22Rv1 (cell line): ENCODE results near the gene PDSS1.

ENCODE experiments used
- H3K27ac ChIP-seq: fragments of 450-650 bp; 2 replicates; pipeline ENCODE4 v1.5.1; 2017
- ZFX ChIP-seq: fragments of 450-650 bp; IDR thresholded peaks from 2 replicates; pipeline ENCODE4 v1.6.1; 2017; ENCODE audit warnings: antibody characterized with exemption, borderline replicate concordance
- TF ChIP-seq, protein P1 (sequence below): fragments of 450-650 bp; IDR thresholded peaks from 2 replicates; pipeline ENCODE4 v1.5.1; 2017; ENCODE audit warnings: mild to moderate bottlenecking

PDSS1 gene

DNA sequence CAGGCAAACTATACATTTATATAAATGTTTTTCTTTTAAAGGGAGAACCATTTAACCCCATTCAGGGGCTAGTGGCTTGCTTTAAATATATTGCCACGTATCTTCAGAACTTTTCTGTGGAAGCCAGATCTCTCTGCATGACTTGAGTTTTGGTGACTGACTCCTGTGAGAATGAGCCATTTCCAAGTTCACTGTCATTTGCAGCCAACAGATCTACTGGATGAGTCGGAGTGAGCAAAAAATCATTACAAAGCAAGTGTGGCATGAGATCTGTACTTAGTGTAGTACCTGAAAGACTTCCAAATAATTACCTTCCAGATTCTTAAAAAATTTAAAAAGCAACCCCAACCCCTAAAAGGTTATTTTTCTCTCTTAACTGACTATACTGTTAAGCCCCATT, 45.6 kb downstream of the PDSS1 start:
- no peak for TF ChIP-seq ZFX
- TF ChIP-seq, protein P1, sequence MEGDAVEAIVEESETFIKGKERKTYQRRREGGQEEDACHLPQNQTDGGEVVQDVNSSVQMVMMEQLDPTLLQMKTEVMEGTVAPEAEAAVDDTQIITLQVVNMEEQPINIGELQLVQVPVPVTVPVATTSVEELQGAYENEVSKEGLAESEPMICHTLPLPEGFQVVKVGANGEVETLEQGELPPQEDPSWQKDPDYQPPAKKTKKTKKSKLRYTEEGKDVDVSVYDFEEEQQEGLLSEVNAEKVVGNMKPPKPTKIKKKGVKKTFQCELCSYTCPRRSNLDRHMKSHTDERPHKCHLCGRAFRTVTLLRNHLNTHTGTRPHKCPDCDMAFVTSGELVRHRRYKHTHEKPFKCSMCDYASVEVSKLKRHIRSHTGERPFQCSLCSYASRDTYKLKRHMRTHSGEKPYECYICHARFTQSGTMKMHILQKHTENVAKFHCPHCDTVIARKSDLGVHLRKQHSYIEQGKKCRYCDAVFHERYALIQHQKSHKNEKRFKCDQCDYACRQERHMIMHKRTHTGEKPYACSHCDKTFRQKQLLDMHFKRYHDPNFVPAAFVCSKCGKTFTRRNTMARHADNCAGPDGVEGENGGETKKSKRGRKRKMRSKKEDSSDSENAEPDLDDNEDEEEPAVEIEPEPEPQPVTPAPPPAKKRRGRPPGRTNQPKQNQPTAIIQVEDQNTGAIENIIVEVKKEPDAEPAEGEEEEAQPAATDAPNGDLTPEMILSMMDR, result no peak
- H3K27ac ChIP-seq, result no peak overlapping the region

DNA sequence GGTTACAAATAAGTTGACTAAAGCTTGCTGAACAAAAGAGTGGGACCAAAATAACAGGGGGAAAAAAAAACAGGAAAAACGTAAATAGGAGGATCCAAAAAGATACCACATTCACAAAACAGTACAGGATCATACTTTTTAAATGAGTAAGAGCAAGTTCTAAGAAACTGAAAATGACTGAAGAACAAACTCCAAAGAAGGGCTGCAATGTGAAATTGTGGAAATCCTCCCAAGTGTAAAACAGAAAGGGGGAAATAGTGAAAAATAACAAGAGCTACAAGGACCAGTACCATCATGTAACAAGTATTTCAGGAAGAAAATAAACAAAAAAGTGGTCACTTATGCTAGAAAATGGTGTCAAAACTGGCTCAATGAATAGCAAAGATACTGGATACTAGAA, 46.3 kb downstream of the PDSS1 start:
- no peak overlapping the region for H3K27ac ChIP-seq
- TF ChIP-seq ZFX, result no peak
- TF ChIP-seq, protein P1, result no peak

DNA sequence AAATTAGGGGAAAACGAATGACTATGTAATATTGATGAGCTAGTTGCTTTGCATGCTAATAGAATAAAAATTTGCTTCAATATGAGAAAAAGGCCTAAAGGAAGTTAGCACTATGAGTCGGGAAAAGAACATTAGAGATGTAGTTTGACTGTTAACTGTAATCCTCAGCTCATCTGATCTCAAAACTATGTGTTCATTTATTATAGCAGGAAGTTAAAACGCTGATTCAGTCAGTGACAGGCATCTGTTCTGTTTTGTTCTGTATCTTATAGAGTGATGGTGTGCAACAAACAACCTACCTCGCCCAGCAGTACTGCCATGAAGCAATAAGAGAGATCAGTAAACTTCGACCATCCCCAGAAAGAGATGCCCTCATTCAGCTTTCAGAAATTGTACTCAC, 48.6 kb downstream of the PDSS1 start:
- TF ChIP-seq, protein P1, result no peak
- no peak for TF ChIP-seq ZFX
- no peak overlapping the region for H3K27ac ChIP-seq

DNA sequence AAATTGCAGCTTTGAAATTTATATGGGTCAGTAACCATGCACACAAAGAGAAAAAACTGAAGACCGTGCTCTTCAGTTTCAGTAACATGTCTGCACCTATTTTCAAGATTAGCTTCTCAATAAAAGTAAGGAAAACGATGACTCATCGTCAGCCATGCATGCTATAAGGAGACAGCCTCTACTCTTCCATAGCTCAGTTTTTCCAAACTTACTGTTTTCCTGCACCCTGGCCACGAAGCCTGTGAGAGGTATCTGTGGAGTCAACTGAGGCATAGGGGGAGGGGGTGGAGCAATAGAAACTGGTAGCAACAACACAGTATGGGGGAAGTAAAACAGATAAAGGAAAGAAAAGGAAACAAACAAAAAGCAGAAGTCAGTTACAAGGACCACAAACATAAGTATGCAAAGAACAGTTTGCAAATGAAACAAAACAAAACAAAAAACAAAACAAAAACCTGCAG, 58.0 kb downstream of the PDSS1 start:
- no peak for TF ChIP-seq ZFX
- TF ChIP-seq, protein P1, result no peak
- H3K27ac ChIP-seq, result no peak overlapping the region

DNA sequence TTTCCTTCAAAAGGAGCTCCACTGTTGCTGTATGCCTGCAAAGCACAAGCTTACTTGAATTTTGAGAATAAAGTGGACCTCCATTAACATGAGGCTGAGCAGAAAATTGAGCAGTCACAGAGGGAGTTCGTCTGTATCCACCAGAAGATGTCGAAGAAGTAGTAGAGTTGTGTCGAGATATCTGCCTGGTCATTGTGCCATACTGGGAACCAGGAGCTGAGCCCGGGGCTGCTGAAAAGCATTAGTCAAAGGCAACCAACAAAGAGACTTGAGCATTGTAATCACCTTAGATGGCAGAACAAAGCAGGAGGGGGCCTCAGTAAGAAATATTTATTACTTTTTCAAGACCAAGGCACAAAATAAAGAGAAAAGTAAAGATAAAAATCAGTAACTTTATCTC, 61.5 kb downstream of the PDSS1 start:
- H3K27ac ChIP-seq, result no peak overlapping the region
- no peak for TF ChIP-seq ZFX
- TF ChIP-seq, protein P1, result no peak

DNA sequence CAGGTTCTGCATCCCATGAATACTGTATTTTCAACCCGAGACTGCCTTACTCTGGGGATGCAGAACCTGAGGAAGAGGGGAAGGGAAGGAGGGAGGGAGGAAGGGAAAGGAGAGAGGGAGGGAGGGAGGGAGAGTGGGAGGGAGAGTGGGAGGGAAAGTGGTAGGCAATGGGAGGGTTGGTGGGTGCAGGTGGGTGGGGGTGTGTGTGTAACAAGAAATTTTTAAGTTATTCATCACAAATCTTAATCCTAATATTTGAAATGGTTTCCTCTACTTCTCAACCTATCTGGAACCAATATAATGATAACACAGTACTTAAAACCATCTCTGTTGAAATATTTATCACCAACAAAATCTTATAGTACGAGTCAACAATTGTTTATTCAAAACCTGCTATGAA, 68.0 kb downstream of the PDSS1 start:
- no peak overlapping the region for H3K27ac ChIP-seq
- TF ChIP-seq ZFX, result no peak
- TF ChIP-seq, protein P1, result no peak

DNA sequence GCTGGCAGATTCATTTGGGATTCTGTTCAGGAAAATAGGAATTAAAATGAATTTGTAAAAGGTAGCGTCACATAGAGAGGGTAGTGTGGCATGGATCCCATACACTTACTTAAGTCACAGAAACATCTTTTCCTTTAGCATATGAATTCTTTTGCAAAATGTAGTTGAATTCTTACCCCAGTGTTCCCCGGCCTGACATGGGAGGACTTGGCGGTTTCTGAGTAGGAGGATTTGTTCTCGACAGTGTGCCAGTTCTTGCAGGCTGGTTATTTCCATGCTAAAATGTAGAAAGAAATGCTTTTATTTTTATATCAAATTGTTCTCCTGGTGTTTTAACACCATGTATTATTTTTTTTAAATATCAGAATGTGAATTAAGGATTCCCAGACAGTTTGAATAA, 72.6 kb downstream of the PDSS1 start:
- TF ChIP-seq, protein P1, result no peak
- TF ChIP-seq ZFX, result no peak
- H3K27ac ChIP-seq, result no peak overlapping the region
